Mesothelial cell of epicardium (in vitro differentiated cells): ENCODE results near the gene PROKR1. TPM values are rescaled to one million over a fixed set of nuclear protein-coding genes. Genes with fewer than 3 reads are reported as not detected.

Experiments
- DNase-seq, 2 experiments: peaks; one replicate each; pipeline ENCODE4 v3.0.0; 2021; ENCODE audit warnings: low spot score in 2 of 2; ENCODE audit not compliant: unreplicated experiment in 2 of 2
- H3K27ac Mint-ChIP-seq: 2 replicates; pipeline ENCODE4 v1.8.0; 2021; ENCODE audit warnings: mixed read lengths
- H3K27me3 Mint-ChIP-seq: 2 replicates; pipeline ENCODE4 v1.8.0; 2021; ENCODE audit warnings: low read depth, mixed read lengths
- H3K36me3 Mint-ChIP-seq: 2 replicates; pipeline ENCODE4 v1.8.0; 2021; ENCODE audit warnings: mixed read lengths
- H3K4me1 Mint-ChIP-seq: 2 replicates; pipeline ENCODE4 v1.8.0; 2021; ENCODE audit warnings: mixed read lengths
- H3K4me3 Mint-ChIP-seq: 2 replicates; pipeline ENCODE4 v1.8.0; 2021; ENCODE audit warnings: mild to moderate bottlenecking, moderate library complexity, mixed read lengths
- H3K9me3 Mint-ChIP-seq: 2 replicates; pipeline ENCODE4 v1.8.0; 2021; ENCODE audit warnings: mixed read lengths
- total RNA-seq: library from RNA; stranded (reverse); gene quantifications from 3 replicates; pipeline ENCODE4 v1.2.1, GENCODE V29; 2021
- TF ChIP-seq, protein P1 (sequence below): fragments of 200-600 bp; sonication (generic); IDR thresholded peaks from one replicate; pipeline ENCODE4 v1.5.0; 2021; ENCODE audit warnings: antibody characterized with exemption; ENCODE audit not compliant: unreplicated experiment

Gene PROKR1
- total RNA-seq, 1 donor from 2014 or later = 0.09 TPM

DNA sequence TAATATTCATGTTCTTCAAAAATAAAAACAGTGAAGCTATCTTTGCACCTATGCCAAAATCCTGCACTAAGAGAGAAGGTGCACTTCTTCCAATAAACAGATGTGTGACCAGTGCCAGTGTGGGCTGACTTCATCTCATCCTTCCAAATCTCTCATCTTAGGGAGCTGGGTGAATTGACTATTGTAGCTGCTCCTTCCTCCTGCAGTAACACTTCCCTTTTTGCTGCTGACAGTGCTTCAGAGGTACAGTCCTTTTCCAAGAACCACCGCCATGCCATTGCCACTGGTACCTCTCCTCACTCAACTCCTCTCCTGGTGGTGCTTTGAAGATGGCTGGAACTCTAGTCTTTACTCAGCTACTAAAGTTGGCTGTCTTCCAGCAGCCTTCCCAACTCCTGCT lies 49.1 kb downstream of the PROKR1 start:
- Mint-ChIP-seq H3K4me3 (no peak overlapping the region), H3K27me3 (peaks cover 3% of the 10 kb centered on the region), H3K9me3 (peaks cover 4% of the 10 kb centered on the region), H3K36me3 (no peaks in the 10 kb centered on the region), H3K4me1 (peaks cover 38% of the 10 kb centered on the region), H3K27ac (no peak overlapping the region)
- TF ChIP-seq, protein P1, sequence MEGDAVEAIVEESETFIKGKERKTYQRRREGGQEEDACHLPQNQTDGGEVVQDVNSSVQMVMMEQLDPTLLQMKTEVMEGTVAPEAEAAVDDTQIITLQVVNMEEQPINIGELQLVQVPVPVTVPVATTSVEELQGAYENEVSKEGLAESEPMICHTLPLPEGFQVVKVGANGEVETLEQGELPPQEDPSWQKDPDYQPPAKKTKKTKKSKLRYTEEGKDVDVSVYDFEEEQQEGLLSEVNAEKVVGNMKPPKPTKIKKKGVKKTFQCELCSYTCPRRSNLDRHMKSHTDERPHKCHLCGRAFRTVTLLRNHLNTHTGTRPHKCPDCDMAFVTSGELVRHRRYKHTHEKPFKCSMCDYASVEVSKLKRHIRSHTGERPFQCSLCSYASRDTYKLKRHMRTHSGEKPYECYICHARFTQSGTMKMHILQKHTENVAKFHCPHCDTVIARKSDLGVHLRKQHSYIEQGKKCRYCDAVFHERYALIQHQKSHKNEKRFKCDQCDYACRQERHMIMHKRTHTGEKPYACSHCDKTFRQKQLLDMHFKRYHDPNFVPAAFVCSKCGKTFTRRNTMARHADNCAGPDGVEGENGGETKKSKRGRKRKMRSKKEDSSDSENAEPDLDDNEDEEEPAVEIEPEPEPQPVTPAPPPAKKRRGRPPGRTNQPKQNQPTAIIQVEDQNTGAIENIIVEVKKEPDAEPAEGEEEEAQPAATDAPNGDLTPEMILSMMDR = no peak
- DNase-seq = no peak

DNA sequence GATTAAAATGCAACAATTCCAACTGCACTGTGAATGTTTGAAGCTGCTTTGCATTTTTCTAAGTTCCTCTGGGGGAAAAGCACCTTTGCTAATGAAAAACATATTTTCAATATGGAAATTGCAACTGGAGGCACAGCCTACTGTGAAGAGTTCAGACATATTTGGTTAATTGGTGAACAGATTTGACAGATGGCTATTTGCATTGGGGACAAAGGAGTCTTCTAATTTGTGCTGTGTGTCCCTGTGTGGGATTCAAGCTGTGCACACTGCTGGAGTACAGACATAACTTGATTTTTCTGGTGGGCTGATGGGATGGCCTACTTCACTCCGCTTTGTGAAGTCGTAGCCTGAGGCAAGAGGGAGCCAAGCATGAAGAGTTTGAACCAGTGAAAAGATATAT lies 50.6 kb downstream of the PROKR1 start:
- TF ChIP-seq, protein P1 = no peak
- no peak for DNase-seq
- Mint-ChIP-seq H3K4me3 (no peak overlapping the region), H3K9me3 (peaks cover 8% of the 10 kb centered on the region), H3K36me3 (no peaks in the 10 kb centered on the region), H3K27ac (peak overlapping the region; percentile 75), H3K27me3 (peaks cover 3% of the 10 kb centered on the region), H3K4me1 (peaks cover 36% of the 10 kb centered on the region)

DNA sequence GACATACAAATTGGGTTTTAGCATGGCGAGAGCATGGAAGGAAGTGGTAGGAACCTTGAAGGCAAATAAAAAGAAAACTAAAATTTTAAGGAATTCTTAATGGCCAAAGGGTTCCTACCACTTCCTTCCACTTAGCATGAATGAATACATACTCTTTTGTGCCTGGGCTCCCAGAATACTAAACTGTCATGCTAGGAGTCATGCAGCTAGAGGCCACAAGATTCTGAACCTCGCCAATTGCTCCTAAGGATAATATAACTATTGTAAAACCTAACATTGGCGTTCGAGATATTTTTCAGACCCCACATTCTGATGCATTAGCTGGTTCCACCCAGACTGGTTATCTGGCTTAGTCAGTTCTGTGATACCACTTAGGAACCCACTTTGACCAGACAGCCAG lies 52.6 kb downstream of the PROKR1 start:
- peaks cover 22% of the 10 kb centered on the region for H3K4me1 Mint-ChIP-seq
- H3K27ac Mint-ChIP-seq = no peak overlapping the region
- no peaks in the 10 kb centered on the region for H3K36me3 Mint-ChIP-seq
- H3K9me3 Mint-ChIP-seq = peaks cover 19% of the 10 kb centered on the region
- no peak overlapping the region for H3K4me3 Mint-ChIP-seq
- H3K27me3 Mint-ChIP-seq = peaks cover 3% of the 10 kb centered on the region
- TF ChIP-seq, protein P1 = no peak
- DNase-seq = no peak

DNA sequence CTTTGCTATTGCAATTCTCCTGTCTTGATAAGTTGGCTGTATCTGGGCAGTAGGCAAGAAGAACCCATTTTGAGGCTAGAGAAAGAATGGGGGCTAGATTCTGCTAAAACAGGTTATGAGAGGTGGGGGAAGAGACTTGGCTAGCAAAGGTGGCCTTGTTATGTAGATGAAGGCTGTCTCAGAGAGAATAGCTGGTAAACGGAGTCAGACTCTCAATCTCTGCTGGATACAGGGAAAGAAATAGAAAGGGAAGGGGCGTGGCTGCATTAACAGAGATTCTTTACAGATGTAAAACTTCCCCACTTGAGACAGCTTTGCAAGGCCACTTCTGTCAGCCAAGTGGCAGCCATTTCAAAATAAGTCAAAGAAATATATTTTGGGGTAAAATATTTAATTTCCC lies 53.2 kb downstream of the PROKR1 start:
- DNase-seq = no peak
- TF ChIP-seq, protein P1 = no peak
- Mint-ChIP-seq H3K27ac (no peak overlapping the region), H3K9me3 (peaks cover 19% of the 10 kb centered on the region), H3K4me3 (no peak overlapping the region), H3K27me3 (peaks cover 3% of the 10 kb centered on the region), H3K36me3 (no peaks in the 10 kb centered on the region), H3K4me1 (peaks cover 22% of the 10 kb centered on the region)

DNA sequence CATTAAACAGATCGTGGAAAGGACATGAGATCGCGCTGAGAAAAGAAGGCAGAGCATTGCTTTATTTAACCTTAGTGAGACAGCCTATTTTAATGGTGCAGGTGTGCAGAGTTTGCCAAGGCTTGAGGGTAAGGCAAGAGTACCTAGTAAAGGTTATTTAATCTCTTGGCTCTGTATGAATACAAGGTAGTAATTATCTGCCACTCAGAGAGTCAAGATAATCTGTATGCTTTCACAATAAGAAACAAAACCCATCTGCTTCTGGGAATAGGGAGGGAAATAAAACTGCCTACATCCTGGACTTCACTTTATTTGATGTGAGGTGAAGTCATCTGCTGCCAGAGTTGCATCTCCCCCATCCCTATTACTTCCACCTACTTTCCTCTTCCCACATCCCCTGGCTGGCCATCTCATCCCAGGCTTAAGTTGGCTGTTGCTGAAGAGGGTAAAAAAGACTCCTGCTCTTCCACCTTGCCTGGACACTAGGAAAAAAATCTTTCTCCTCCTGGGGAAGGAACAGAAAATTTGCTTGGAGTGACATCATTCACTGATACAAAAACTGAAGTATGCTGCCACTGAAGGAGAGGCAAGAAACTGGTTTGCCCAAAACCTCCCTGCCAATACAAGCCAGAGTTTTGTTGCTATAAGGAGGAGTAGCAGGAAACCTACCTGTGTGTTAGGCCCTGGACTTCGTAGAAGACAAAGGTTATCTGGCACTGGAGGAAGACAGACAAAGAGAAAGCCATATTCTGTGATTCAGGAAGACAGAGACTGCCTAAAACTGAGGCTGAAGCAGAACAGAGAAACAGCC lies 55.4 kb downstream of the PROKR1 start:
- TF ChIP-seq, protein P1 = no peak
- no peaks in the 10 kb centered on the region for H3K36me3 Mint-ChIP-seq
- peaks cover 19% of the 10 kb centered on the region for H3K9me3 Mint-ChIP-seq
- H3K4me3 Mint-ChIP-seq = no peak overlapping the region
- DNase-seq = no peak
- H3K4me1 Mint-ChIP-seq = peaks cover 10% of the 10 kb centered on the region
- H3K27me3 Mint-ChIP-seq = peaks cover 1% of the 10 kb centered on the region
- no peak overlapping the region for H3K27ac Mint-ChIP-seq
